ENCODE data around the gene GOLGA6A.
"Not testable (repeated sequence)": the region's sequence is repeated elsewhere in the genome, so short reads cannot be mapped to it uniquely, and the experiment has no call there.

The GOLGA6A gene, protein sequence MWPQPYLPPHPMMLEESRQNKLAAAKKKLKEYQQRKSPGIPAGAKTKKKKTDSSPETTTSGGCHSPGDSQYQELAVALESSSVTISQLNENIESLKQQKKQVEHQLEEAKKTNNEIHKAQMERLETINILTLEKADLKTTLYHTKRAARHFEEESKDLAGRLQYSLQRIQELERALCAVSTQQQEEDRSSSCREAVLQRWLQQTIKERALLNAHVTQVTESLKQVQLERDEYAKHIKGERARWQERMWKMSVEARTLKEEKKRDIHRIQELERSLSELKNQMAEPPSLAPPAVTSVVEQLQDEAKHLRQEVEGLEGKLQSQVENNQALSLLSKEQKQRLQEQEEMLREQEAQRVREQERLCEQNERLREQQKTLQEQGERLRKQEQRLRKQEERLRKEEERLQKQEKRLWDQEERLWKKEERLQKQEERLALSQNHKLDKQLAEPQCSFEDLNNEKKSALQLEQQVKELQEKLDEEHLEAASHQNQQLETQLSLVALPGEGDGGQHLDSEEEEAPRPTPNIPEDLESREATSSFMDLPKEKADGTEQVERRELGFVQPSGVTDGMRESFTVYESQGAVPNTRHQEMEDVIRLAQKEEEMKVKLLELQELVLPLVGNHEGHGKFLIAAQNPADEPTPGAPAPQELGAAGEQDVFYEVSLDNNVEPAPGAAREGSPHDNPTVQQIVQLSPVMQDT

DNA sequence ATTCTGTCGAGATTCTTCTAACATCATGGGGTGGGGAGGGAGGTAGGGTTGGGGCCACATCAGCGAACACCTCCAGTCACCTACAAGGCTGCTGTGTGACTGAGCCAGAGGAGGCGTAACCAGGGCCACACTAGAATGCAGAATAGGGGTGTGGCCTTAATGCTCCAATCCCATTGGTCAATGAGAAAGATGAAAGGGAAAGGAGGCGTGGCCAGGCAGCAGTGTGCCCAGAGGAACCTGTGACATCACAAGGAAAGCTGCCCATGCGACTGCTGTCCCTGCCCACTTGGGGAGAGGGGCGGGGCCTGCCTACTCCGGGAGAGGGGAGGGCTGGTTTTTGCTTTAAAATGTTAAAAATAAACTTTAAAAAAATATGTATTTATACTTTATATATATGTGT is at the start of gene GOLGA6A:
TSS of gene GOLGA6A (minus strand) at position 101 of the 400 bp plus-strand sequence. CDS start at position 60, 41 bp downstream.
- H3K4me3 ChIP-seq (replicated peaks in 1 of 2; ENCODE audit: low read depth in 2 of 2, low read length in 2 of 2); DNase-seq (ENCODE audit: low read depth in 2 of 2): not testable (repeated sequence)

DNA sequence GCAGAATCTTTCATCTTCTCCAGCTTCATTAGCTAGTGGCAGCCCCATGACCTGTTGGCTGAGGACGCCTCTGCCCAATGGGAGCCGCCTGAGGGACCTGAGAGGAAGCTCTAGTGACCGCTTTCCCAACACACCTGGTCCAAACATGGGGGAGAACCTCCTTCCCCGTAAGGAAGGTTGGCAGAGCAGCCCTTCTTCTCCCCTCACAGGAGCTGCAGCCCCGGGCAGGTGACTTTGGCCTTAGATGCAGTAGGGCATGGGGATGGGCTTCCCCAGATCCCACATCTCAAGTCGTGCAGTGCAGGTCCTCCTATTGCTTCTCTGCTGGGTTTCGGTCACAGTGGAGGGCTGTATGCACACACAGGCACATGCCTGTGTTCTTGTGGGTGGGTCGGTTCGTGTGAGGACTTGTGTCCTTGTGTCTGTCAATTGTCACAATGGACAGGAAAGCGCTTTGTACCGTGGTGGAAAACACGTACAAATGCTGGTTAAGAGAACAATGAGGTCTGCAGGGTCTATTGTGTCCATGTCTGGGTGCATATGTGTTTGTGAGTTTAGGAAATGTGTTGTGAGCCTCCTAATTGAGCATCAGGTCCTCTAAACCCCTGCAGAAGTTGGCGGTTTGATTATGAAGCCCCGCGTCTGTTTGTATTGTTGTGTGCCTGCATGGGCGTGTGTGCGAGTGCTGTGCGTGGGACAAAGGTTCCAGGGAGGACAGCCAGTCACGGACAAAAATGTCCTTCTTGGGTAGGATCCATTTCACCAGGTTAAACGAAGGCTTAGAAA is 49.5 kb upstream of the GOLGA6A start:
- no peak overlapping the region for H3K4me3 ChIP-seq (replicated peaks in 1 of 2; ENCODE audit: low read depth in 2 of 2, low read length in 2 of 2)
- no peak for TF ChIP-seq CTCF (IDR thresholded peaks at IDR 0.05; ENCODE audit: low read depth, low read length)
- DNase-seq (ENCODE audit: low read depth in 2 of 2): no peak

- no peak for DNase-seq (ENCODE audit: low read depth in 2 of 2)
- no peak for TF ChIP-seq CTCF (IDR thresholded peaks at IDR 0.05; ENCODE audit: low read depth, low read length)
These were observed 48.7 kb upstream of the GOLGA6A start for GRCh38 chr15:74130849-74131627.

GRCh38 chr15:74130155-74130848 is 48.0 kb upstream of the GOLGA6A start, which contains the start of gene ISLR2:
Gene ISLR2, plus strand, starts transcription at chr15:74130586. Its CDS starts 2,169 bp downstream, at chr15:74132755.
- no peak within 1 kb of the TSS for H3K4me3 ChIP-seq (replicated peaks in 1 of 2; ENCODE audit: low read depth in 2 of 2, low read length in 2 of 2)
- TF ChIP-seq CTCF (IDR thresholded peaks at IDR 0.05; ENCODE audit: low read depth, low read length): no peak
- peak in 1 of 2 donors; percentile 29 for DNase-seq (ENCODE audit: low read depth in 2 of 2)

More at GRCh38 chr15:74130849-74131627, 48.7 kb upstream of the GOLGA6A start:
- no peak overlapping the region for H3K4me3 ChIP-seq (replicated peaks in 1 of 2; ENCODE audit: low read depth in 2 of 2, low read length in 2 of 2)

DNA sequence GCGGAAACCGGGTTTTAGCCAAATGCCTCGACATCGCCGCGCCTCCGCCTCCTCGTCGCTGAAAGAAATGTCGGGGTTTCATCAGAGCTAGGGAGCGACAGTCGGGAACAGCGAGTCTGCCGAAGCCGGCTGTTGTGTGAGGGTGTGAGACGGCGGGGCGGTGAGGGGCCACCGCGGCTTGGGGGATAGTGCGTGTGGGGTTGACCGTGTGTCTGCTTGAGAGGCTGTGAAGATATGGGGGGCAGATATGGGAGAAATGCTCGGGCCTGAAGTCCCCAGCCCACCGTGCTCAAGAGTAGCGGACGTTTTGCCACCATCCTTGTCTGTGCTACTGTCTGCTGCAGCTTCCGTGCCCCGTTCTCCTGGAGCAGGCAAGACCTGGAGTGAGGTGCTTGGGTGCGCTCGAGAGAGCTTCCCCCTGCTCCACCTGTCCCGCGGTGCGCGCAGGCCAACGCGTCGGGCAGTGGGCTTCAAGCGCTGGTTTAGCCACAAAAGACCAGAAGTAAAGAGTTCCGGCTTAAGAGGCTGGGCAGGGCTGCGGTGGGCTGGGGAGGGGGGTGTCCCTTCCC is 47.3 kb upstream of the GOLGA6A start:
- H3K4me3 ChIP-seq (replicated peaks in 1 of 2; ENCODE audit: low read depth in 2 of 2, low read length in 2 of 2): no peak overlapping the region
- no peak for TF ChIP-seq CTCF (IDR thresholded peaks at IDR 0.05; ENCODE audit: low read depth, low read length)

GRCh38 chr15:74128785-74129585 is 46.6 kb upstream of the GOLGA6A start:
- no peak for DNase-seq (ENCODE audit: low read depth in 2 of 2)
- no peak overlapping the region for H3K4me3 ChIP-seq (replicated peaks in 1 of 2; ENCODE audit: low read depth in 2 of 2, low read length in 2 of 2)
- TF ChIP-seq CTCF (IDR thresholded peaks at IDR 0.05; ENCODE audit: low read depth, low read length): no peak

More for the DNA sequence above, 47.3 kb upstream of the GOLGA6A start:
- DNase-seq (ENCODE audit: low read depth in 2 of 2): no peak

Data from cardiac fibroblast (primary cell).